Endothelial cell of umbilical vein (primary cell): Measurements from ENCODE around the gene B3GAT1. TPM values are rescaled to one million over a fixed set of nuclear protein-coding genes. Genes with fewer than 3 reads are reported as not detected.

Experiments
- BruUV-seq: library from RNA; stranded (reverse); fragments of 400-500 nt; replicated peaks from 2 replicates; lab custom pipeline; 2021; lab: Mats Ljungman, UMichigan
- CTCF ChIA-PET: fragments of 300-600, 350-600 bp; sonication (Branson Sonifier 250); formaldehyde crosslinking; loops from one replicate; lab custom pipeline; 2021; ENCODE audit warnings: antibody characterized with exemption, inconsistent platforms; lab: Charles Lee
- POLR2A ChIA-PET: fragments of 300-600, 350-600 bp; sonication (Branson Sonifier 250); formaldehyde crosslinking; loops from one replicate; lab custom pipeline; 2021; ENCODE audit warnings: antibody characterized with exemption, inconsistent platforms; lab: Charles Lee
- DNase-seq: peaks from one replicate; pipeline ENCODE4 v3.0.0-alpha.2; 2011; ENCODE audit warnings: low read depth, low spot score
- FAIRE-seq: peaks from 2 replicates; lab custom pipeline; 2011; peaks lifted over from hg19 to GRCh38; lab: Jason Lieb, UNC
- H2AFZ ChIP-seq: 2 replicates; pipeline ENCODE4 v1.6.0; 2012; ENCODE audit warnings: low read depth, low read length, control low read depth, inconsistent platforms
- H3K27ac ChIP-seq: 2 replicates; pipeline ENCODE4 v1.5.1; 2011; ENCODE audit warnings: low read depth, mild to moderate bottlenecking, control low read depth, low read length, moderate library complexity; ENCODE audit not compliant: insufficient read depth
- H3K27me3 ChIP-seq, 2 experiments: 2 replicates each; pipeline versions ENCODE4 v1.6.0 to v1.6.1; 2011; ENCODE audit warnings: low read length in 2 of 2, mixed read lengths in 1 of 2; ENCODE audit not compliant: control insufficient read depth in 2 of 2, insufficient read depth in 2 of 2
- H3K36me3 ChIP-seq, 2 experiments: 2 replicates in 1 of 2; 3 replicates in 1 of 2; pipeline ENCODE4 v1.5.1; 2011; ENCODE audit warnings: low read length in 2 of 2, mild to moderate bottlenecking in 1 of 2, moderate library complexity in 1 of 2; ENCODE audit not compliant: control insufficient read depth in 2 of 2, insufficient read depth in 2 of 2; ENCODE audit errors: extremely low read depth in 1 of 2
- H3K4me1 ChIP-seq: 3 replicates; pipeline ENCODE4 v1.5.1; 2011; ENCODE audit warnings: mild to moderate bottlenecking, low read length; ENCODE audit not compliant: control insufficient read depth, insufficient read depth; ENCODE audit errors: extremely low read depth
- H3K4me2 ChIP-seq: 2 replicates; pipeline ENCODE4 v1.6.1; 2011; ENCODE audit warnings: low read length, control low read depth, mixed read lengths; ENCODE audit not compliant: insufficient read depth
- H3K4me3 ChIP-seq, 3 experiments: fragments of 200-600 bp in 1 of 3; sonication (generic), shearing (Covaris generic) in 1 of 3; replicated peaks in 1 of 3; 2 replicates each; pipeline ENCODE4 v1.5.1; 2011 to 2016; ENCODE audit warnings: control low read depth in 3 of 3, low read length in 3 of 3, mild to moderate bottlenecking in 2 of 3, inconsistent platforms in 1 of 3, low read depth in 1 of 3, moderate library complexity in 1 of 3; ENCODE audit not compliant: insufficient read depth in 1 of 3
- H3K79me2 ChIP-seq: 2 replicates; pipeline ENCODE4 v1.6.0; 2012; ENCODE audit warnings: low read length, inconsistent platforms; ENCODE audit not compliant: control insufficient read depth, insufficient read depth
- H3K9ac ChIP-seq: replicated peaks from 2 replicates; pipeline ENCODE3; 2011; ENCODE audit warnings: low read length, control low read depth; ENCODE audit not compliant: insufficient read depth; ENCODE audit errors: extremely low read depth
- H3K9me1 ChIP-seq: replicated peaks from 3 replicates; pipeline ENCODE4 v1.6.0; 2011; ENCODE audit warnings: mild to moderate bottlenecking, low read length; ENCODE audit not compliant: control insufficient read depth, insufficient read depth; ENCODE audit errors: extremely low read depth
- H3K9me3 ChIP-seq: replicated peaks from 2 replicates; pipeline ENCODE4 v1.5.1; 2012; ENCODE audit warnings: low read length, inconsistent platforms; ENCODE audit not compliant: control insufficient read depth, insufficient read depth
- H4K20me1 ChIP-seq: replicated peaks from 2 replicates; pipeline ENCODE3; 2011; ENCODE audit warnings: mild to moderate bottlenecking, low read length; ENCODE audit not compliant: control insufficient read depth, insufficient read depth; ENCODE audit errors: extremely low read depth
- CTCF ChIP-seq, 2 donors: IDR thresholded peaks; 1 replicate in 1 of 2; 2 replicates in 1 of 2; pipeline ENCODE4 v1.5.1; 2011; ENCODE audit warnings: low read length in 2 of 2, mild to moderate bottlenecking in 2 of 2, moderate library complexity in 2 of 2, control low read depth in 1 of 2, inconsistent platforms in 1 of 2, low read depth in 1 of 2; ENCODE audit not compliant: insufficient read depth in 1 of 2; ENCODE audit errors: extremely low read depth in 1 of 2
- EZH2 ChIP-seq: IDR thresholded peaks from 2 replicates; pipeline ENCODE4 v1.6.1; 2012; ENCODE audit warnings: borderline replicate concordance, low read depth, mild to moderate bottlenecking, moderate library complexity, low read length, inconsistent platforms; ENCODE audit not compliant: severe bottlenecking
- FOS ChIP-seq: IDR thresholded peaks from 2 replicates; pipeline ENCODE4 v1.6.1; 2011; ENCODE audit warnings: mild to moderate bottlenecking, low read length, moderate library complexity, borderline replicate concordance; ENCODE audit not compliant: insufficient read depth
- GATA2 ChIP-seq: IDR thresholded peaks from 2 replicates; pipeline ENCODE4 v1.7.0; 2011; ENCODE audit warnings: low read depth, mild to moderate bottlenecking, moderate library complexity, mixed read lengths, low read length; ENCODE audit not compliant: insufficient read length, insufficient read depth
- JUN ChIP-seq: IDR thresholded peaks from 2 replicates; pipeline ENCODE4 v1.6.1; 2011; ENCODE audit warnings: borderline replicate concordance, low read depth; ENCODE audit not compliant: insufficient read length, insufficient read depth
- MYC ChIP-seq: IDR thresholded peaks from one replicate; pipeline ENCODE4 v1.6.1; 2011; ENCODE audit warnings: mild to moderate bottlenecking, low read depth, low read length
- POLR2A ChIP-seq: IDR thresholded peaks from 2 replicates; pipeline ENCODE4 v1.6.1; 2012; ENCODE audit warnings: low read depth, mild to moderate bottlenecking, control low read depth, low read length
- POLR2AphosphoS5 ChIP-seq: IDR thresholded peaks from 2 replicates; pipeline ENCODE4 v1.6.1; 2012; ENCODE audit warnings: low read depth, mild to moderate bottlenecking, control low read depth, low read length, moderate library complexity; ENCODE audit not compliant: insufficient read depth
- dilution Hi-C: fragments of 300-500 bp; cut with MboI; formaldehyde crosslinking; loops from one replicate; pipeline ENCODE4 v1.15.0; 2019; ENCODE audit warnings: low sequenced_read_pairs; ENCODE audit not compliant: extremely low pct_ligation_motif_present
- intact Hi-C: fragments of 100-400 bp; cut with micrococcal nuclease; formaldehyde crosslinking; loops from one replicate; pipeline ENCODE4 v1.10.0; 2022
- polyA plus RNA-seq, 4 experiments: library from polyadenylated mRNA; depleted of rRNA in 3 of 4; stranded (reverse) in 3 of 4; unstranded in 1 of 4; fragments of >200 nt; gene quantifications; 2 replicates each; pipeline versions ENCODE4 v1.2.1 to v1.2.3, GENCODE V29; 2011 to 2012; ENCODE audit warnings: missing spikeins in 1 of 4
- total RNA-seq: library from RNA; stranded (reverse); gene quantifications from 2 replicates; pipeline ENCODE4 v1.2.3, GENCODE V29; 2021
- TF ChIP-seq, protein P1 (sequence below): IDR thresholded peaks from 2 replicates; pipeline ENCODE4 v1.6.1; 2011; ENCODE audit not compliant: insufficient read depth, insufficient read length

B3GAT1 gene
- total and polyA plus RNA-seq, 2 donors (not counting 3 experiments of a cell fraction or from before 2014, with no cell fraction given) = 0.01 TPM; not detected in 1

- Histone ChIP-seq H3K9ac (no peak overlapping the region), H3K79me2 (no peaks in the 10 kb centered on the region), H3K4me2 (no peak overlapping the region), H3K4me1 (no peaks in the 10 kb centered on the region), H3K9me1 (no peaks in the 10 kb centered on the region), H4K20me1 (no peaks in the 10 kb centered on the region), H2AFZ (no peak overlapping the region), H3K9me3 (no peaks in the 10 kb centered on the region), H3K36me3 (no peaks in the 10 kb centered on the region), H3K27ac (no peak overlapping the region), H3K27me3 (peaks cover 27 to 34% of the 10 kb centered on the region in 2 experiments), H3K4me3 (no peak overlapping the region)
- TF ChIP-seq EZH2 = no peak
- no peak for TF ChIP-seq POLR2A
- TF ChIP-seq FOS = no peak
- TF ChIP-seq POLR2AphosphoS5 = no peak
- no peak for TF ChIP-seq JUN
- no peak for TF ChIP-seq CTCF (IDR thresholded peaks at IDR 0.05; ENCODE audit: extremely low read depth in 1 of 2, insufficient read depth in 1 of 2, low read depth in 1 of 2, low read length in 2 of 2)
- no peak for TF ChIP-seq GATA2
- TF ChIP-seq, protein P1, sequence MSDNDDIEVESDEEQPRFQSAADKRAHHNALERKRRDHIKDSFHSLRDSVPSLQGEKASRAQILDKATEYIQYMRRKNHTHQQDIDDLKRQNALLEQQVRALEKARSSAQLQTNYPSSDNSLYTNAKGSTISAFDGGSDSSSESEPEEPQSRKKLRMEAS = no peak
- TF ChIP-seq MYC = no peak
- ChIA-PET CTCF (no interaction called here), POLR2A (no interaction called here)
- FAIRE-seq (no peak), DNase-seq (no peak)
- BruUV-seq = no TSS peak
- dilution Hi-C loops (no loop called here), intact Hi-C loops (no loop called here)
Measured at GRCh38 chr11:134413826-134414731, 2.0 kb upstream of the B3GAT1 start.
